Measurements from ENCODE around the gene CSPG4. TPM values are rescaled to one million over a fixed set of nuclear protein-coding genes. Genes with fewer than 3 reads are reported as not detected.

The CSPG4 gene
- total RNA-seq, 2 experiments from 2014 or later, result not detected

GRCh38 chr15:75653347-75653913, 59.2 kb downstream of the CSPG4 start:
- Mint-ChIP-seq H3K9me3 (no peaks in the 10 kb centered on the region), H3K36me3 (ENCODE audit: low read depth) (no peaks in the 10 kb centered on the region), H3K4me1 (peaks cover 16% of the 10 kb centered on the region), H3K27ac (no peak overlapping the region), H3K27me3 (peaks cover 6% of the 10 kb centered on the region), H3K4me3 (no peak overlapping the region)
- POLR2A ChIA-PET, result no interaction called here
- CTCF ChIA-PET, result interaction anchor here (0.6 to 0.8 kb wide), 2 partner anchors 273 to 327 kb away, joined by 3 read pairs; no protein-coding TSS in a partner anchor
- DNase-seq, result no peak

GRCh38 chr15:75651810-75652543, 60.7 kb downstream of the CSPG4 start:
- POLR2A ChIA-PET, result interaction anchor here (1.5 kb wide), 1 partner anchor 12 kb away, joined by 4 read pairs; the partner anchor contains the start of gene IMP3
- H3K9me3 Mint-ChIP-seq, result no peaks in the 10 kb centered on the region
- peaks cover 11% of the 10 kb centered on the region for H3K27me3 Mint-ChIP-seq
- no peaks in the 10 kb centered on the region for H3K36me3 Mint-ChIP-seq (ENCODE audit: low read depth)
- H3K27ac Mint-ChIP-seq, result no peak overlapping the region
- H3K4me3 Mint-ChIP-seq, result no peak overlapping the region
- CTCF ChIA-PET, result interaction anchor here (0.6 to 1.8 kb wide), 5 partner anchors 10 to 284 kb away, joined by 3 to 6 read pairs (median 4); partner anchors contain the start of gene IMP3
- no peak for DNase-seq
- H3K4me1 Mint-ChIP-seq, result peaks cover 21% of the 10 kb centered on the region

GRCh38 chr15:75650908-75651809, 61.5 kb downstream of the CSPG4 start:
- Mint-ChIP-seq H3K27me3 (peaks cover 19% of the 10 kb centered on the region), H3K4me1 (peaks cover 26% of the 10 kb centered on the region), H3K4me3 (no peak overlapping the region), H3K27ac (no peak overlapping the region), H3K36me3 (ENCODE audit: low read depth) (no peaks in the 10 kb centered on the region), H3K9me3 (no peaks in the 10 kb centered on the region)
- ChIA-PET POLR2A (interaction anchor here (1.5 kb wide), 1 partner anchor 11 kb away, joined by 4 read pairs; the partner anchor contains the start of gene IMP3), CTCF (interaction anchor here (0.5 to 1.8 kb wide), 7 partner anchors 9 to 283 kb away, joined by 3 to 6 read pairs (median 4); partner anchors contain the start of gene IMP3)
- no peak for DNase-seq

DNA sequence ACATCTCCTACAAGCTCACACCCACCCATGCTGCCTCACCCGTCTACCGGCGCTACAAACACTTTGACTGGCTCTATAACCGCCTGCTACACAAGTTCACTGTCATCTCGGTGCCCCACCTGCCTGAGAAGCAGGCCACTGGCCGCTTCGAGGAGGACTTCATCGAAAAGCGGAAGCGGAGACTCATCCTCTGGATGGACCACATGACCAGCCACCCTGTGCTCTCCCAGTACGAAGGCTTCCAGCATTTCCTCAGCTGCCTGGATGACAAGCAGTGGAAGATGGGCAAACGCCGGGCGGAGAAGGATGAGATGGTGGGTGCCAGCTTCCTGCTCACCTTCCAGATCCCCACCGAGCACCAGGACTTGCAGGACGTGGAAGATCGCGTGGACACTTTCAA, 62.8 kb downstream of the CSPG4 start:
- Mint-ChIP-seq H3K27me3 (peaks cover 28% of the 10 kb centered on the region), H3K4me1 (peaks cover 26% of the 10 kb centered on the region), H3K27ac (no peak overlapping the region), H3K36me3 (ENCODE audit: low read depth) (no peaks in the 10 kb centered on the region), H3K4me3 (no peak overlapping the region), H3K9me3 (no peaks in the 10 kb centered on the region)
- ChIA-PET POLR2A (no interaction called here), CTCF (interaction anchor here (1.5 kb wide), 1 partner anchor 11 kb away, joined by 4 read pairs; no protein-coding TSS in a partner anchor)
- no peak for DNase-seq

DNA sequence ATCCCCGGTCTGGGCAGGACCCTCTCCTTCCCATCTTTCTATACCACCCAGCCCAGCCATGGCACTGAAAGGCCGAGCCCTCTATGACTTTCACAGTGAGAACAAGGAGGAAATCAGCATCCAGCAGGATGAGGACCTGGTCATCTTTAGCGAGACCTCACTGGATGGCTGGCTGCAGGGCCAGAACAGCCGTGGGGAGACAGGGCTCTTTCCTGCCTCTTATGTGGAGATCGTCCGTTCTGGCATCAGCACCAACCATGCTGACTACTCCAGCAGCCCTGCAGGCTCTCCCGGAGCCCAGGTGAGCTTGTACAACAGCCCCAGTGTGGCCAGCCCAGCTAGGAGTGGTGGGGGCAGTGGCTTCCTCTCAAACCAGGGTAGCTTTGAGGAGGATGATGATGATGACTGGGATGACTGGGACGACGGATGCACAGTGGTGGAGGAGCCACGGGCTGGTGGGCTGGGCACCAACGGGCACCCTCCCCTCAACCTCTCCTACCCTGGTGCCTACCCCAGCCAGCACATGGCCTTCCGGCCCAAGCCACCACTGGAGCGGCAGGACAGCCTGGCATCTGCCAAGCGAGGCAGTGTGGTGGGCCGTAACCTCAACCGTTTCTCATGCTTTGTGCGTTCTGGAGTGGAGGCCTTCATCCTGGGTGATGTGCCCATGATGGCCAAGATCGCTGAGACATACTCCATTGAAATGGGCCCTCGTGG, 63.4 kb downstream of the CSPG4 start:
- Mint-ChIP-seq H3K27ac (no peak overlapping the region), H3K27me3 (peaks cover 28% of the 10 kb centered on the region), H3K36me3 (ENCODE audit: low read depth) (no peaks in the 10 kb centered on the region), H3K9me3 (no peaks in the 10 kb centered on the region), H3K4me1 (peaks cover 26% of the 10 kb centered on the region), H3K4me3 (peak overlapping the region; percentile 72)
- no peak for DNase-seq
- CTCF ChIA-PET, result no interaction called here
- POLR2A ChIA-PET, result no interaction called here

DNA sequence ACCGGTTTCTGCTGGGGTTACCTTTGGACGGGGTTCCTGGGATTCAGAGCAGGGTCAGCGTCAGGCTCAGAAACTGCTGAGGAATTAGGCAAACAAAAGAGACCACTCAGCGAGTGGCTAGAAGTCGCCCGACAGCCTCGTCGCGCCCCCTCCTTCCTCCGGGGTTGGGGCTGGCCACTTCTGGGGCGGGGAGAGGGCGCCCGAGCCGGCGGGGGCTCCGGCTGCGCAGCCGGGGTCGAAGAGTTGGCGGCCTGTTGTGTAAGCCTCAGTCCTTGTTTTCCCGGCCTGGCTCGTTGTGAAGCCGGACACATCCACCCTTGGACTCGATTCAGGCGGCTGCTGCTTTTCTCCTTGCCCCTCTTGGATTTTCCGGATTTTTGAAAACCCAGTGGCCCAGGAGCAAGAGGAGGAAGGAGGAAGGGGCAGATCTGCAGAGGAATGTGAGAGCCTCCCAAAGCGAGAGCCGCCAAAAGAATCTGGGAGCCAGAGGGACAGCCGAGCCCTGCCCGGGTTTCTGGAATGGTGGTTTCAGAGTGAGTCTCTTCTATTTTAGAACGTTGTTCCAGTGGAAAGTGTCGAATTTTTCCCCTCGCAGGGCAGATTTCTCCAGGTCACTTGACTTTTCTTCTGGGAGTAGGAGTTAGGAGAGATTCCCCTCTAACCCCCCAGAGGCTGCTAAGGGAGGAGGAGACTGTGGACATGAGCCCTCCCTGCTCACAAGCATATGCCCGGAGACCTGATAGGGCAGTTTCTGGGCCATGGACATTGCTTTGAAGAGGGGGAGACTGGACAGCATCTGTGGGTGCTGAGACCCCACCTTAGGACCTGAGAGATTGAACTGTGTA, 64.3 kb downstream of the CSPG4 start:
- Mint-ChIP-seq H3K4me1 (peaks cover 26% of the 10 kb centered on the region), H3K27ac (peak overlapping the region; percentile 36), H3K36me3 (ENCODE audit: low read depth) (no peaks in the 10 kb centered on the region), H3K4me3 (peak overlapping the region; percentile 72), H3K27me3 (peaks cover 28% of the 10 kb centered on the region), H3K9me3 (no peaks in the 10 kb centered on the region)
- no peak for DNase-seq
- POLR2A ChIA-PET, result no interaction called here
- CTCF ChIA-PET, result interaction anchor here (0.6 to 2.0 kb wide), 4 partner anchors 51 to 281 kb away, joined by 3 to 7 read pairs (median 6); partner anchors contain the start of gene MAN2C1

GRCh38 chr15:75647370-75648155, 65.1 kb downstream of the CSPG4 start, which contains the start of gene SNX33:
Gene SNX33, plus strand, starts transcription at chr15:75647912. Its CDS starts 1,191 bp downstream, at chr15:75649103.
- POLR2A ChIA-PET, result no interaction called here
- no peaks in the 10 kb centered on the region for H3K9me3 Mint-ChIP-seq
- H3K27ac Mint-ChIP-seq, result peak within 1 kb of the TSS; percentile 58
- H3K4me1 Mint-ChIP-seq, result peaks cover 26% of the 10 kb centered on the region
- peak; percentile 59 for DNase-seq
- peaks cover 28% of the 10 kb centered on the region for H3K27me3 Mint-ChIP-seq
- CTCF ChIA-PET, result interaction anchor here (0.5 to 2.0 kb wide), 11 partner anchors 10 to 290 kb away, joined by 3 to 7 read pairs (median 3); partner anchors contain the start of genes MAN2C1 and SIN3A
- H3K4me3 Mint-ChIP-seq, result peak within 1 kb of the TSS; percentile 79
- H3K36me3 Mint-ChIP-seq (ENCODE audit: low read depth), result no peaks in the 10 kb centered on the region

GRCh38 chr15:75646944-75647364, 65.7 kb downstream of the CSPG4 start:
- H3K4me3 Mint-ChIP-seq, result peak overlapping the region; percentile 79
- peaks cover 28% of the 10 kb centered on the region for H3K27me3 Mint-ChIP-seq
- H3K9me3 Mint-ChIP-seq, result no peaks in the 10 kb centered on the region
- H3K36me3 Mint-ChIP-seq (ENCODE audit: low read depth), result no peaks in the 10 kb centered on the region
- peak overlapping the region; percentile 31 for H3K27ac Mint-ChIP-seq
- H3K4me1 Mint-ChIP-seq, result peaks cover 27% of the 10 kb centered on the region
- POLR2A ChIA-PET, result no interaction called here
- DNase-seq, result no peak
- CTCF ChIA-PET, result interaction anchor here (0.7 to 2.0 kb wide), 9 partner anchors 11 to 280 kb away, joined by 3 to 7 read pairs (median 3); partner anchors contain the start of genes MAN2C1 and SIN3A

DNA sequence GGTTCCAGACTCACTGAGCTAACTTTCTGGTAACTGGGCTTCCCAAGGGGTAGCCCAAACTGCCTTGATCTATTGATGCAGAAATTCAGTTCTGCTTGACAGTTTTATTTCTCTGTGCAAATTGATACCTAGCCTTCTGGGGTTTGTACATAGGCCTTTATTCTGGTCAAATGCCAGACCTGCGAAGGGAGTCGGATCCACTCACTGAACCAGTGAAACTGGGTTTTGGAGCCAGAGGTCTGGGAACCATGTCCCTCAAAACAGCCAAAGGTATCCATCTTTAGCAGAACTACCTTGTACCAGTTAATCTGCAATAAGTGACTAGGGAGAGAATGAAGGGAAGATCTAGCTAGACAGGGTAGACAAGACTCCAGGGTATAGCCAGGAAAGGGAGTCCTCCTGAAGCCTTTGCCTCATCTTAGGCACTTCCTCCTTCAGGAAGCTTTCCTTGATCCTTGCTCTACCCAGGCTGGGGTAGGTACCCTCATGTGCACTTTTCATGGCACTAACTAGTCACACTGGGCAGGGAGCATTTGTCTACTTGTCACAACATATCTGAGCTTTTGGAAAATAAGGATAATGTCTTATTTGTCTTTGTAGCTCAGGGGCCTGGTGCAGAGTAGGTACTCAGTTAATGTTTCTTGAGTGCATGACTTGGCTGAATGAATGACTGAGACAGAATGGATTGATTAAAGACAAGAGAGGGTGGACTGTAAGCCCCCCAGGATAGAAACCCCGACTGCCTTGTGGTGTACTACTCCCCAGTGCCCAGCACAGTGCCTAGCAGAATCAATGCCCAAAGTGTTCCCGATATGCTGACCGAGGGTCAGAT, 66.3 kb downstream of the CSPG4 start:
- POLR2A ChIA-PET, result no interaction called here
- Mint-ChIP-seq H3K27me3 (peaks cover 28% of the 10 kb centered on the region), H3K9me3 (no peaks in the 10 kb centered on the region), H3K4me1 (peaks cover 24% of the 10 kb centered on the region), H3K27ac (no peak overlapping the region), H3K36me3 (ENCODE audit: low read depth) (no peaks in the 10 kb centered on the region), H3K4me3 (peak overlapping the region; percentile 79)
- DNase-seq, result no peak
- CTCF ChIA-PET, result interaction anchor here (0.9 to 2.0 kb wide), 8 partner anchors 11 to 280 kb away, joined by 3 to 7 read pairs (median 3); partner anchors contain the start of genes MAN2C1 and SIN3A

DNA sequence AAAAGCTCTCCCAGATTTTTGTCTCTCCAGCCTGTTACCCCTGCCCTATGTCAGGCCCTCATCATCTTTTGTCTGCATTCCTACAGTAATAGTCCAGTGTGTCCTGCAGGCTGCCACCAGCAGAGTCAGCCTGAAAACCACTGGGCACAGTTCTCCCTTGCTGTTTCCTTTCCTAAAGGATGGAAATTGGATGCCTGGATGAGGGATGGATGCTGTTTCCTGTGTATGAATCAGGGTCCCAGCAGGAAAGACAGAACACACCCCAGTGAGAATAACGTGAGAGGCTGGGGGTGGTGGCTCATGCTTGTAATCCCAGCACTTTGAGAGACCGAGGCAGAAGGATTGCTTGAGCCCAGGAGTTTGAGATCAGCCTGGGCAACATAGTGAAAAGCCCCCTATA, 68.3 kb downstream of the CSPG4 start:
- Mint-ChIP-seq H3K4me1 (peaks cover 21% of the 10 kb centered on the region), H3K4me3 (no peak overlapping the region), H3K27me3 (peaks cover 28% of the 10 kb centered on the region), H3K9me3 (no peaks in the 10 kb centered on the region), H3K36me3 (ENCODE audit: low read depth) (peaks cover 2% of the 10 kb centered on the region), H3K27ac (no peak overlapping the region)
- POLR2A ChIA-PET, result no interaction called here
- no peak for DNase-seq
- CTCF ChIA-PET, result interaction anchor here (0.8 to 1.4 kb wide), 2 partner anchors 171 to 277 kb away, joined by 3 to 4 read pairs; no protein-coding TSS in a partner anchor

Measured in activated CD4-positive, alpha-beta T cell treated with anti-CD3 and anti-CD28 coated beads, Interleukin-2, amount 10 ng/mL, durations not matched to agents 7 days and 5 days (primary cell).